ENCODE measurements around the gene PALMD. TPM values are rescaled to one million over a fixed set of nuclear protein-coding genes. Genes with fewer than 3 reads are reported as not detected.

Gene PALMD
- total RNA-seq, 3 donors from 2014 or later (not counting 1 experiment from before 2014, with no cell fraction given), result not detected

DNA sequence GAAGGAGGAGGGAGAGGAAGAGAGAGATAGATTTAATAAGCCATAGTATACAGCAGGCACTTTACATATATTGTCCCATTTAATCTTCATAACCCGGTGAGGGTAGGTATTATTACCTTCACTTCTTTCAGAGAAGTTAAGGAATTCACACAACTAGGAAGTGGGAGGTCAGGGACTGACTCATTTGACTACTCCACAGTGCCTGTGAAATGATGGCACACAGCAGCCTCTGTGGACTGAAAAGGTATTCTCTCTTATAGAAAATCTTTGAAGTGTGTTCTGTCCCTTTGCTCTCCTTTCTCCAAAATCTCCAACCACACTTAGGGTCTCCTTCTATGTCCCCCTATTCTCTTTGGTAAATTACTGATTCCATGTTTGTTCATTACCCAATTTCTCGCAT is 23.9 kb downstream of the PALMD start:
- no peak overlapping the region for H3K27ac ChIP-seq (ENCODE audit: low read length)
- no peaks in the 10 kb centered on the region for H3K4me1 ChIP-seq (ENCODE audit: control insufficient read depth, insufficient read depth, low read length)
- H3K36me3 Mint-ChIP-seq, result no peaks in the 10 kb centered on the region
- intact Hi-C loops (cut with micrococcal nuclease), result no loop called here
- H3K36me3 ChIP-seq (ENCODE audit: control insufficient read depth, insufficient read depth, low read length), result no peaks in the 10 kb centered on the region
- H3K9me3 Mint-ChIP-seq, result no peaks in the 10 kb centered on the region
- H3K27ac Mint-ChIP-seq, result no peak overlapping the region
- no peak overlapping the region for H3K4me3 Mint-ChIP-seq
- no peak for ATAC-seq
- no CpG with 5 or more reads among the region's 2 CpGs for WGBS (ENCODE audit: insufficient coverage)
- no peak overlapping the region for H3K4me3 ChIP-seq (ENCODE audit: low read length)
- TF ChIP-seq, protein P1, sequence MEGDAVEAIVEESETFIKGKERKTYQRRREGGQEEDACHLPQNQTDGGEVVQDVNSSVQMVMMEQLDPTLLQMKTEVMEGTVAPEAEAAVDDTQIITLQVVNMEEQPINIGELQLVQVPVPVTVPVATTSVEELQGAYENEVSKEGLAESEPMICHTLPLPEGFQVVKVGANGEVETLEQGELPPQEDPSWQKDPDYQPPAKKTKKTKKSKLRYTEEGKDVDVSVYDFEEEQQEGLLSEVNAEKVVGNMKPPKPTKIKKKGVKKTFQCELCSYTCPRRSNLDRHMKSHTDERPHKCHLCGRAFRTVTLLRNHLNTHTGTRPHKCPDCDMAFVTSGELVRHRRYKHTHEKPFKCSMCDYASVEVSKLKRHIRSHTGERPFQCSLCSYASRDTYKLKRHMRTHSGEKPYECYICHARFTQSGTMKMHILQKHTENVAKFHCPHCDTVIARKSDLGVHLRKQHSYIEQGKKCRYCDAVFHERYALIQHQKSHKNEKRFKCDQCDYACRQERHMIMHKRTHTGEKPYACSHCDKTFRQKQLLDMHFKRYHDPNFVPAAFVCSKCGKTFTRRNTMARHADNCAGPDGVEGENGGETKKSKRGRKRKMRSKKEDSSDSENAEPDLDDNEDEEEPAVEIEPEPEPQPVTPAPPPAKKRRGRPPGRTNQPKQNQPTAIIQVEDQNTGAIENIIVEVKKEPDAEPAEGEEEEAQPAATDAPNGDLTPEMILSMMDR (IDR thresholded peaks at IDR 0.05), result no peak
- peaks cover 3% of the 10 kb centered on the region for H3K27me3 ChIP-seq (ENCODE audit: control insufficient read depth, insufficient read depth, low read length)
- no peaks in the 10 kb centered on the region for H3K9me3 ChIP-seq (ENCODE audit: control insufficient read depth, insufficient read depth, low read length)
- H3K27me3 Mint-ChIP-seq (ENCODE audit: low read depth in 2 of 2), result peaks cover 15 to 45% of the 10 kb centered on the region in 2 donors
- H3K4me1 Mint-ChIP-seq, result no peaks in the 10 kb centered on the region
- DNase-seq, result no peak

DNA sequence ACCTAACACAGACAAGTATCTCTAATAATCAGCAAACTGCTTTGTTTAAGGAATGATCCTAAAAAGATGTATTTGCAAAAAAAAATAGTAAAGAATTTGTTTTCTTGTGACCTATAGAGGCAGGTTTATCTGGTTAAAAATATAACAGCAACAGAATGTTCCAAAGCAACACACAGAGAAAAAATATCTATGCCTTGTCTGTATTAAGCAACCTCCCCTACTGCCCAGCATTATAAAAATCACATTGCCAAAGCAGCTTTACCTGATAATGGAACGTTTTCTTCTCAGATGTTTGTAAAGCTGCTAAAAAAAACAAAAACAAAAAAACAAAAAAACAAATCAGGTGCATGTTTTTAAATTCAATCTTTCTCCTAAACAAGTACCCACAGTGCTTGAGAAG is 24.7 kb downstream of the PALMD start:
- H3K36me3 ChIP-seq (ENCODE audit: control insufficient read depth, insufficient read depth, low read length), result no peaks in the 10 kb centered on the region
- no peak overlapping the region for H3K27ac Mint-ChIP-seq
- H3K9me3 Mint-ChIP-seq, result no peaks in the 10 kb centered on the region
- TF ChIP-seq, protein P1 (IDR thresholded peaks at IDR 0.05), result no peak
- no peaks in the 10 kb centered on the region for H3K9me3 ChIP-seq (ENCODE audit: control insufficient read depth, insufficient read depth, low read length)
- ATAC-seq (no peak), DNase-seq (no peak)
- no peaks in the 10 kb centered on the region for H3K4me1 Mint-ChIP-seq
- WGBS (ENCODE audit: insufficient coverage), result 63% methylated on average over 1 of the region's 1 CpG
- no peak overlapping the region for H3K27ac ChIP-seq (ENCODE audit: low read length)
- peaks cover 15 to 52% of the 10 kb centered on the region in 2 donors for H3K27me3 Mint-ChIP-seq (ENCODE audit: low read depth in 2 of 2)
- H3K4me3 ChIP-seq (ENCODE audit: low read length), result no peak overlapping the region
- intact Hi-C loops (cut with micrococcal nuclease), result no loop called here
- H3K4me1 ChIP-seq (ENCODE audit: control insufficient read depth, insufficient read depth, low read length), result no peaks in the 10 kb centered on the region
- no peaks in the 10 kb centered on the region for H3K36me3 Mint-ChIP-seq
- H3K27me3 ChIP-seq (ENCODE audit: control insufficient read depth, insufficient read depth, low read length), result peaks cover 3% of the 10 kb centered on the region
- no peak overlapping the region for H3K4me3 Mint-ChIP-seq

DNA sequence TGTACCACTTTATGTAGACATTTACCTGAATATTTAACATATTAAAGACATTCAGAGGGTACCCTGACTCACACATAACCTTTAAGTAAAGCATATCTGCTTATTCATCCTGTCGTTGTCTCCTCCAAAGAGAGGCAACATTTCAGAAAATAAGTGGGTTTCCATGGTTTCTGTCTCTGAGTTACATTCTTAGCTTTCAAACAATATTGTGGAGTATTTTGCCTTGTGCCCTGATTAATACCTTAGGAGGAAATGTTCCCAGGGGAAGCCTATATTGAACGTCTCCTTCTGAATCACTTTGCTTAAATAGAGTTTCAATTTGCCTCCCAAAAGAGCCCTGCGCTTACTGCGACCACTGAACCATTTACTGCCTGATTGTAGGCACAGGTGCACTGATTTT is 26.1 kb downstream of the PALMD start:
- Histone ChIP-seq H3K9me3 (ENCODE audit: control insufficient read depth, insufficient read depth, low read length) (no peaks in the 10 kb centered on the region), H3K27me3 (ENCODE audit: control insufficient read depth, insufficient read depth, low read length) (peaks cover 3% of the 10 kb centered on the region), H3K4me3 (ENCODE audit: low read length) (no peak overlapping the region), H3K36me3 (ENCODE audit: control insufficient read depth, insufficient read depth, low read length) (no peaks in the 10 kb centered on the region), H3K27ac (ENCODE audit: low read length) (no peak overlapping the region), H3K4me1 (ENCODE audit: control insufficient read depth, insufficient read depth, low read length) (no peaks in the 10 kb centered on the region)
- Mint-ChIP-seq H3K27me3 (ENCODE audit: low read depth in 2 of 2) (peaks cover 15 to 59% of the 10 kb centered on the region in 2 donors), H3K4me1 (no peaks in the 10 kb centered on the region), H3K9me3 (no peaks in the 10 kb centered on the region), H3K27ac (no peak overlapping the region), H3K4me3 (no peak overlapping the region), H3K36me3 (no peaks in the 10 kb centered on the region)
- TF ChIP-seq, protein P1 (IDR thresholded peaks at IDR 0.05), result no peak
- intact Hi-C loops (cut with micrococcal nuclease), result no loop called here
- 79% methylated on average over 4 of the region's 4 CpGs for WGBS (ENCODE audit: insufficient coverage)
- DNase-seq (no peak), ATAC-seq (no peak)

DNA sequence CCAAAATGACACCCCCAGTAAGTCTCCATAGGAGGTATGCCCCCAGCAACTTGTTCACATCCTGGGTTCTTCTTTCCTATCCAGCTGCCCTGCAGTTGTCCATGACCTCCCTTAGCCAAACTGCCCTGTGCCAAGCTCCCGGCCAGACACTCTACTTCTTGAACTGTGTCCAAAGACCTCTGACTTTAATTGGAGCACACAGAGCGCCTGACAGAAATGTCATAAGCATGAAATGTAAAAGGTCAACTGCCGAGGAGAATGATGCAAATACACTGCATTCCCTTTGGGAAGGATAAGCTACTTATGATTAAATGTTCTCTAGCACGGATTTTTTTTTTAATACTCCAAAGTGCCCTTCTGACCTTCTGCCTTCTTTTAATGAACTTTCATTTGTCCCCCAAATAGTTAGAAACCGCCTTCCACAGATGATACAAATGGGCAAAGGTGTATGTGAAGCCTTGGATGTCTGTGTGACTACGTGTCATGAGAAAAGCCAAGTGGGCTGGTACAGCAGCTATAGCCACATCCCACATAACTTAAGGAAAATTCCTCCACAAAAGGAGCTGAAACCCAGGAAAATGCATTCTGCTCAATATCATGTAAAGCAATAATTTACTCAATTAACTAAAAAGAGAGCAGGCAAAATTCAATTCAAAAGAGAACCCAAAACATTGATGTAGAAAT is 26.8 kb downstream of the PALMD start:
- WGBS (ENCODE audit: insufficient coverage), result 93% methylated on average over 4 of the region's 6 CpGs
- Histone ChIP-seq H3K27me3 (ENCODE audit: control insufficient read depth, insufficient read depth, low read length) (peaks cover 3% of the 10 kb centered on the region), H3K27ac (ENCODE audit: low read length) (no peak overlapping the region), H3K4me1 (ENCODE audit: control insufficient read depth, insufficient read depth, low read length) (no peaks in the 10 kb centered on the region), H3K9me3 (ENCODE audit: control insufficient read depth, insufficient read depth, low read length) (no peaks in the 10 kb centered on the region), H3K36me3 (ENCODE audit: control insufficient read depth, insufficient read depth, low read length) (no peaks in the 10 kb centered on the region), H3K4me3 (ENCODE audit: low read length) (no peak overlapping the region)
- intact Hi-C loops (cut with micrococcal nuclease), result no loop called here
- DNase-seq (no peak), ATAC-seq (no peak)
- Mint-ChIP-seq H3K27me3 (ENCODE audit: low read depth in 2 of 2) (peaks cover 16 to 53% of the 10 kb centered on the region in 2 donors), H3K4me1 (no peaks in the 10 kb centered on the region), H3K9me3 (no peaks in the 10 kb centered on the region), H3K36me3 (no peaks in the 10 kb centered on the region), H3K27ac (no peak overlapping the region), H3K4me3 (no peak overlapping the region)
- TF ChIP-seq, protein P1 (IDR thresholded peaks at IDR 0.05), result no peak
